Activated CD8-positive, alpha-beta memory T cell treated with anti-CD3 and anti-CD28 coated beads, Interleukin-2, amount 50 U/mL, for 4 hours (primary cell): ENCODE results near the gene TBC1D13.
"Not testable (repeated sequence)": the region's sequence is repeated elsewhere in the genome, so short reads cannot be mapped to it uniquely, and the experiment has no call there.

Source experiments
- DNase-seq: peaks from one replicate; pipeline ENCODE4 v3.0.0-alpha.2; 2020

The TBC1D13 gene

DNA sequence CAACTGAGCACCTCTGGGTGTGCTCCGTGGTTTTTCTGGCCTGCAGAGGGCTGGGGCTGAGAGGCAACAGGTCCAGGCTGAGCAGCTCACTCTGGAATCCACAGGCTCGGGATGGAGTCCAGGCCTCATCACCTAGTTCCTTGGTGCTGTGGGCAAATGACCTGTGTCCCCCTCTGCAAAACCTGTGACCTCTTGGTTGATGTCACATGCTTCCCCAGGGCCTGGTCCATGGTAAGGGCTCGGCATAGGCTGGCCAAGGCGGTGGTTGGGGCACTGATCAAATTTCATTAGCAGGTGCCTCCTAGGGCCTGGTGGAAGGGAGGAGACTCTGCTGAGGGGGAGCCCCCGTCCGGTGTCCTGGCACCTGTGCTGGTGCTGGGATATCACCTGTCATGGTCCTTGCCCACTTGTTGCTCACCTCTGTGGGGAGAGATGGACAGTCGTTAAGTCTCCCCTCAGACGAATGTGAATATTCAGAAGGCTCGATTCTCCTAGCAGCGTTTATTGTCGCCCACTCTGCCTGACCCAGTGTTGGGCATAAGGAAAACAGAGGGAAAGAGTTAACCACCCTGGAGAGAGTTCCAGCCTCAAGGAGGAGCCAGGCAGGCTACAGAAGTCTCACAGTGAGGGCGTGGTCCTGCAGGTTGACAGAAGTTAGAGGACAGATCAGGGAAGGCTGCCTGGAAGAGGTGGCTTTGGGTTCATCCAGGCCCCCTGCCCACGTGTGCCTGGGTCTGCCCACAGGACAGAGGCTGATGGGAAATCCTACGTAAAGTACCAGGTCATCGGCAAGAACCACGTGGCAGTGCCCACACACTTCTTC lies 34.7 kb downstream of the TBC1D13 start:
- DNase-seq: no peak

GRCh38 chr9:128822407-128823042 lies 35.5 kb downstream of the TBC1D13 start:
- DNase-seq: no peak

DNA sequence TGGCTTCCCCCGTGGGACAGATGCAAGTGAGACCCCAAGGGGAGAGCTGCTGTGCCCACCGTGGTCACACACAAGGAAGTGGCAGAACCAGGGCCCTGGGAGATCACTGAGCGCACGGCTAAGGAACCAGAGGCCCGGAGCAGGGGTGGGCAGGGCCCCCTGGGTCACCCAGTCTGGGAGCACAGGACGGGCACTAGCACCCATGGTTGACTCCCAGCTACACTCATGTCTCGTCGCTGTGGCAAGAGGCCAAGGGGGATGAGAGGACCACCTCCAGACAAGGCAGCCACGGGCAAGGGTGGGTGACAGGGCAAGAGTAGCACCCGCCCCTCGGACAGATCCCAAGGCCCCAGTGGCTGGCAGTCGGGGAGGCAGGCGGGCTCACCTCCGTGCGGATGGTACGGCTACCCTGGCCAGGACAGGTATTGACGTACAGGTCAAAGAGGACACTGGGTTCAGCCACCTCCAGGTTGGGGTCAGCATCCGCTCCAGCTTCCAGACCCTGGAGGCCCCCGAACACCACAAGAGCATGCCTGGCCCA lies 36.4 kb downstream of the TBC1D13 start:
- no peak for DNase-seq

DNA sequence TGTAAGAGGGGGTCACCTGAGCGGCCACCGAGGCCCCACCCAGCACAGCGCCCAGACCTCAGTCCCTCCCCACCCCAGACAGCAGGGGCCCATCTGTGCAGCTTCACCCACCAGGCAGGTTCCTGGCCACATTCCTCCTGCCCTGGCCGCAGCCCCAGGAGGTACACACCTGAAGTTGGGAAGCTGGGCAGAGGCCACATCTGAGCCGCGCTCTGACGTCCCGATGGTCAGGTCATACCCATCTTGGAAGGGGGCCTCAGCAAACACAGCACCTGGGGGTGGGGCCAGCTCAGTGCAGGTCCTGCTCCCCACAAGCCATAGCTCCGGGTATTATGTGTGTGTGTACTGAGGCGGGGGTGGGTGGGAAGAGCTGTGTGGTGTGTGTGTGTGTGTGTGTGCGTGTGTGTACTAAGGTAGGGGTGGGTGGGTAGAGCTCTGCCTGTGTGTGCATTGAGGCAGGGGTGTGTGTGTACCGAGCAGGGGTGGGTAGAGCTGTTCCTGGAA lies 36.9 kb downstream of the TBC1D13 start:
- no peak for DNase-seq

DNA sequence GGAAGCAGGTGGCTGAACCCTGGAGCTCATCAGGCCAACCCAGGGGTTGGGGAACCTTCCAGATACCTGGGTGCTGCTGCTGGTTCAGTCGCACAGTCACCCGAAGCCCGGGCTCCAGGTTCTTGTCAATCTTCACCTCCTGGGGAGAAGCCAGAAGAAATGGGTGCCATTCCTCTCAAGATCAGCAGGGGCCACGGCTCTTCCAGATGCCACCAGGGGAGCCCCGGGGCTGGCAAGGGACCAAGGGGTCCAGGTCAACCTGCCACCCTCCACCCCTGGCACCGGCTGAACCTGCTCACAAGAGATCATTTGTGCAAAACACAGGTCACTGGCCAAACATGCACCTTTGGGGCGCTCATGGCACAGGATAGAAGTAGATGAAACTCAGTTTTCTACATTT lies 37.9 kb downstream of the TBC1D13 start:
- DNase-seq: no peak

- no peak for DNase-seq
Measured at GRCh38 chr9:128825923-128826700, 39.1 kb downstream of the TBC1D13 start.

GRCh38 chr9:128828267-128828666 lies 41.2 kb downstream of the TBC1D13 start:
- no peak for DNase-seq

DNA sequence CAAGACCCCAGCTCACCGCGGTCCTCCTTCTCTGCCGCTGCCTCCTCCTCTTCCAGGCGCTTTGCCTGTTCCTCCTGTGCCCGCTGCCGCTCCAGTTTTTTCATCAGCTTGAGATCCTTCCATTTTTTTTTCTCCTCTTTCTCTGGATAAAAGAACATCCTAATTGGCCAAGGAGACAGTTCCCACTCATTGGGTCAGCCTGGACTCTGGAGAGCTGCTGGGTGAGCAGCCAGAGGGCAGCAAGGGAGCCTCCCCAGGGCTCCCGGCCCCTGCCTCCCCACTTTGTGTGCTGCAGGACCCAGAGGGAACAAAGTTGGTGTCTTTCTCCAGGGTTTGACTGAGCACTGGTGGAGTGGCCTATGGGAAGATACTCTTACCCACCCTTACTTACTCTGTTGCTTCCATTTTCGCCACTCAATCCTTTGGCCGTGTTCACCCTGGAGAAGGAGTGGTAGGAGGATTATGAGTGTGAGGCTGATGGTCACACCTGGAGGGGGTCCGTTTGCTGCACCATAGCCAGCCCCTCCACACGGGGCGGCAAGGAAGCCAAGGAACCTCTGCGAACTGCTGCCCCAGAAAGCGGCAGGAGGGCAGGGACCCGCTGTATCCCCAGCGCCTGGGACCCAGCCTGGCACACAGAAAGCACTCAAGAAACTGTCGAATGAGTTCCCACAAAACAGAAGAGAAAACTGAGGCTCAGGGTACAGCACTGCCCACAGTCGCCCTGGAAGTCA lies 41.8 kb downstream of the TBC1D13 start:
- no peak for DNase-seq

DNA sequence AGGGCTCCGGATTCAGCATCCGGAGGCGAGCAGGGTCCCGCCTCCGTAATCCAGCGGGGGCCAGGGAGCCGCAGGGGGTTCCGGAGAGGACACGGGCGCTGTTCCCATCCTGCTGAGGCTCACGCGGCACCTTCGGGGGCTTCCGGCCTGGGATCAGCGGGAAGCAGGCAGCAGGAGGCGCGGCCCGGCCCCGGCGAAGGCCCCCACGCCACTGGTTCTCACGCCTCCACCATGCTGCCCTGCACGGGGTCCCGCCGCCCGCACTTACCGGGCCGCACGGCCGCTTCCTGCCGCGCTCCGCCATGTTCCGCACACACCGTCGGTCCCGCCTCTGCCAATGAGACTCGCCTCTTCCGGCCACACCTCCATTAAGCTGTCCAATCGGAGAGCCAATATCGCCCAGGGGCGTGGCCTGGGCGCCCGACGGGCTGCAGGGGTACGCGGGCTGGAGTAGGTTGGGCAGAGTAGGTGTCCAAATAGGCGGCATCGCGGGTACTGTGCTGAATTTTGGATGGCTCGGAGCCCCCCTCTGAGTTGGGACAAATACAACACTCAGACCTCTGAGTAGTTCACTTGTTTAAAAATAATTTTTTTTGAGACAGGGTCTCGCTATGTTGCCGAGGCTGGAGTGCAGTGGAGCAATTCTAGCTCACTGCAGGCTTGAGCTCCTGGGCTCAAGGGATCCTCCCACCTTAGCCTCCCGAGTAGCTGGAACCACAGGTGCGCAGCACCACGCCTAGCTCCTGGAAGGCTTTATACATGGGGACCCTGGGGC lies 42.6 kb downstream of the TBC1D13 start, which contains the start of gene SPOUT1:
Gene SPOUT1, minus strand, starts transcription at position 318 of the 775 bp plus-strand sequence. Its CDS starts 14 bp downstream, at position 304.
- DNase-seq: peak; percentile 92

- no peak for DNase-seq
Measured at GRCh38 chr9:128833696-128834095, 46.6 kb downstream of the TBC1D13 start.

DNA sequence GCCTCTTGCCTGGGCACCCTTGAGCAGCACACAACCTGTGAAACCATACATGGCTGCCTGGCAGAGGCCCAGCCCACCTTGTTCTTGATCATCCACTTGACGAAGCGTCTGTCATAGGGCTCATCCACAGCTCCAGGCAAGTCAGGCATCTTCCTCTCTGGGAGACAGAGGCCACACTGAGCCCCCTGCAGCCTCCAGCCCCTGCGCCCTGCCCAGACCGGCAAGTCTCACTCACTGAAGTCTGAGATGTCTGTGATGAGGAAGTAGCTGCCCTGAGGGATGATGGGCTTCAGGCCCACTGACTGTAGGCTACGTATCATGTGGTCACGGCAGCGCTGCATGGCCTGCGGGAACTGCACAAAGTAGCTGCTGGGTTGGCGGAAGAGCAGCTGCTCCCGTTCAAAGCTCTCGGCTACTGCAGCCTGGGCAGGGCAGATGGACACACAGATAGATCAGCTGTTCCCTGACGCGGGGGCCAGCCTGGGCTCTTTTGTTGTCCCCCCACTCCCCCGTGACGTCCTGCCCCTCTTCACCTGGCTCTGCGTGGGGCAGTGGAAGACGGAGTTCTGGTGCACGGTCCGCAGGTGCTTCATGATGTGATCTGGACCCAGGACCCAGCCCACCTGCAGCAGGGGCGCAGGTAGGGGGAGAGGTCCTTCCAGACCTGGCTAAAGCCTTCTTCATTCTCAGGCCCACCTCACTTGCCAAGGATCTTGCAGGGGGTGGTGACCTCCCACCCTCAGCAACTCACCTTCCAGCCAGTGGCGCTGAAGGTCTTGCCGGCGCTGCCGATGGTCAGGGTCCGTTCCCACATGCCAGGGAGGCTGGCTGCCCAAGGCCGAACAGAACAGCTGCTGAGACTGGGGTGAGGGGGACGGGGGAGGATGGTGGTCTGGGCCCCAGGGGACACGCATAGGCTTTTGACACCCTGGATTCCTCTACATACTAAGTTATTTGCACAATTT lies 48.5 kb downstream of the TBC1D13 start:
- no peak for DNase-seq

DNA sequence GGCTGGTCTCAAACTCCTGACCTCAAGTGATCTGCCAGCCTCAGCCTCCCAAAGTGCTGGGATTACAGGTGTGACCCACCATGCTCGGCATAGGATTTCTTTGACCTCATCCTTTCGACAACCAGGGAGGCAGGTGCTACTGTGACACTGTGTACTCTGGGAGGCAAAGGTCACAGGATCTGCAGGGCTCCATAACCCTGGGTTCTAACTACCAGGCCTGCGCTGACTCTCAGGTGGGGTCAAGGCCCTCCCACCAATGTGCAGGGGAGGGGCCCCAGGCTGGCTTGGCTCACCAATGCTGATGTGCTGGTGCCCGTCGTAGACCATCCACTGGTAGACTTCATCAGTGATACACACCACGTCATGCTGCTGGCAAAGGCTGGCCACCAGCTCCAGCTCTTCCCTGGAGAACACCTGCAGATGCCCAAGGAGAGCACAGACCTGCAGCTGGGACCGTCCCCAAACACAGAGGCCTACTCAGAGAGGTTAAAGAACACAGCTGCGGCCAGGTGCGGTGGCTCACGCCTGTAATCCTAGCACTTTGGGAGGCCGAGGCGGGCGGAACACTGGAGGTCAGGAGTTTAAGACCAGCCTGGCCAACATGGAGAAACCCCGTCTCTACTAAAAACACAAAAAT lies 49.6 kb downstream of the TBC1D13 start:
- no peak for DNase-seq

- DNase-seq: no peak
Measured at GRCh38 chr9:128838338-128838737, 51.3 kb downstream of the TBC1D13 start.

DNA sequence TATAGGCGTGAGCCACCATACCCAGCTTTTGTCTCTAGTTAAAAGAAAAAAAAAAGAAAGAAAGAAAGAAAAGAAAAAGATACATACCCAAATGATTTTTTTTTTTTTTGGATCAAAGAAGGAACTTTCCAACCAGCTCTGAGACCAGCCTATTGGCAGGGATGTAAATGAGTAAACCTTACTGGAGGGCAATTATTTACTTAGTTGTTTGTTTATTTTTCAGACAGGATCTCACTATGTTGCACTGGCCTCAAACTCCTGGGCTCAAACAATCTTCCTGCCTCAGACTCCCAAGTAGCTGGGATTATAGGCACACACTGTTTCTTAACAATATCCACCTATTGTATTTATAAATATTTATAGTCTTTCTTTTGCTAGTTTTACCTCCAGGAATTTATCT lies 53.5 kb downstream of the TBC1D13 start:
- DNase-seq: no peak

DNA sequence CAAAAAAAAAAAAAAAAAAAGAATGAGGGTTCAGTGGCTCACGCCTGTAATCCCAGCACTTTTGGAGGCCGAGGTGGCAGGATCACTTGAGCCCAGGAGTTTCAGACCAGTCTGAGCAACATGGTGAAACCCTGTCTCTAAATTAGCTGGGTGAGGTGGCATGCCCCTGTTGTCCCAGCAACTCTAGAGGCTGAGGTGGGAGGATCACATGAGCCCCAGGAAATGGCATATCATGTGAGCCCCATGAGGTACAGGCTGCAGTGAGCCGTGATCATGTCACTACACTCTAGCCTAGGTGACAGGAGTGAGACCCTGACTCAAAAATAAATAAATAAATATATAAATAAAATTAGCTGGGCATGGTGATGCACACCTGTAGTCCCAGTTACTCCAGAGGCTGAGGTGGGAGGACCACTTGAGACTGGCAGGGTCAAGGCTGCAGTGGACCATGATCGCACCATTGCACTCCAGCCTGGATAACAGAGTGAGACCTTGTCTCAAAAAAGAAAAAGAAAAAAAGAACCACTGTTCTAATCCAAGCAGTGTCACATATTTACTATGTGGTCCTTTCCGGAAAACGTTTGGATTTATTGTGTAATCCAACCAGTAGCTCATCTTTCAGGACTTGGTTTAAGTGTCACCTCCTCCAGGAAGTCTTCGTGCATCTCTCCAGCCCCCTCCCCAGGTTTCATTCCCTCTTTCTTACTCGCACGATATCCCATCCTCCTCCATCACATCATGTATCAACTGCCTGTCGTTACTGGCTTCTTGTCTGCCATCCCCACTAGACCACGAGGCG lies 54.8 kb downstream of the TBC1D13 start:
- no peak for DNase-seq

DNA sequence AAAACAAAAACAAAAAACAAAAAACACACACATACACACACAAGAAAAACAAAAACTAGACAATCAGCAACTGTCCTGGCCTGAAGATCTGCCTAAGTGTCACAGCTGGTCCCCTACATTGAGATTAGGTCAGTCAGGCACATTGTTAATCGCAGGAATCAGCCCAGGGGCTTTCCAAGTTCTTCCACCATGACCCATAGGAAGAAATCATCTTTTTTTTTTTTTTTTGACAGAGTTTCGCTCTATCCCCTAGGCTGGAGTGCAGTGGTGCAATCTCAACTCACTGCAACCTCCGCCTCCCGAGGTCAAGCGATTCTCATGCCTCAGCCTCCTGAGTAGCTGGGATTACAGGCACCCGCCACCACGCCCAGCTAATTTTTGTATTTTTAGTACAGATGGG lies 56.1 kb downstream of the TBC1D13 start:
- not testable (repeated sequence) for DNase-seq

GRCh38 chr9:128845186-128845931 lies 58.3 kb downstream of the TBC1D13 start:
- DNase-seq: no peak

GRCh38 chr9:128846680-128847030 lies 59.6 kb downstream of the TBC1D13 start:
- no peak for DNase-seq
